NT2/D1 (cell line): ENCODE measurements around the gene FAM107B.

ENCODE experiments used
- SUZ12 ChIP-seq: IDR thresholded peaks from 2 replicates; pipeline ENCODE4 v1.6.1; 2011; ENCODE audit not compliant: insufficient read length, insufficient read depth; ENCODE audit errors: extremely low read depth
- YY1 ChIP-seq: IDR thresholded peaks from 2 replicates; pipeline ENCODE4 v1.6.1; 2011; ENCODE audit not compliant: insufficient read length, insufficient read depth
- ZNF274 ChIP-seq: IDR thresholded peaks from 2 replicates; pipeline ENCODE4 v1.6.1; 2011; ENCODE audit warnings: mild to moderate bottlenecking, low read depth, low read length

DNA sequence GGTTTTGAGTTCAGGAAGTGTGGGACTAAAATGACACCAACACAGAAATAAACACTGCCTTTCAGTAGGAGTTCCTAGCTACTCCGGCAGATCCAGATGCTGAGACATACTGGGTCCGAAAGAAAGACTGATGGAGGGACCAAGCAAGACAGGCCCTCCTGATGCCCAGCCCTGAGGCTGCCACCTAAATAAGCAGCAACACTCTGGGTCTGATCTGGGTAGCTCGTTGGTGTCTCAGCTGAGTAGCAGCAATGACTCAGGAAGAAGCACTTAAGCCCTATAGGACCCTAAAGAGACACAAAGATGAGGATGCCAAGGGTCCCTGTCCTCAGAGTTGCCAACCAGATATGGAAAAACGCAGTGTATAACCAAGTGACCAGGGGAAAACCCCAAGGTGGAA lies 190.7 kb downstream of the FAM107B start:
- TF ChIP-seq YY1 (no peak), ZNF274 (no peak), SUZ12 (no peak)
